ENCODE results near the gene KRTAP22-1.

The KRTAP22-1 gene

DNA sequence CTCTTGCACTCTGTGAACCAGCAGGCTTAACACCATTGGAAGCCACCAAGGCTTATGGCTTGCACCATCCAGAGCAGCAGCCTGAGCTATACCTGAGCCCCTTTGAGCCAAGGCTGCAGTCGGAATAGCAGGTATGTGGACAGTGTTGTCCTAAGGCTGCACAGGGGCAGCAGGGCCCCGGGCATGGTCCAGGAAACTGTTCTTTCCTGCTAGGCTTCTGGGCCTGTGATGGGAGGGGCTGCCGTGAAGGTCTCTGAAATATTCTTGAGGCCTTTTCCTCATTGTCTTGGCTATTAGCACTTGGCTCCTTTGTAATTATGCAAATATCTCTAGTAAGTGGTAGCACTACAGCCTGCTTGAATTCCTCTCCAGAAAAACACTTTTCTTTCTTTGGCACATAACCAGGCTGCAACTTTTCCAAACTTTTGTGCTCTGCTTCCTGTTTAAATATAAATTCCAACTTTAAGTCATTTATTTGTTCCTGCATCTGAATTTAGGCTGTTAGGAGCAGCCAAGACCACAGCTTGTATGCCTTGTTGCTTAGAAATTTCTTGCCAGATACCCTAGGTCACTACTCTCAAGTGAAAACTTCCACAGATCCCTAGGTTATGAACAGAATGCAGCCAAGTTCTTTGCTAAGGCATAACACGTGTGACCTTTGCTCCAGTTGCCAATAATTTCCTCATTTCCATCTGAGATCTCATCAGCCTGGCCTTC lies 24.7 kb downstream of the KRTAP22-1 start:
- WGBS: 83% methylated on average over 4 of the region's 4 CpGs
- H3K4me1 ChIP-seq (ENCODE audit: insufficient read depth, low read length): no peaks in the 10 kb centered on the region
- H3K9ac ChIP-seq (ENCODE audit: low read depth, low read length): no peak overlapping the region
- peaks cover 5% of the 10 kb centered on the region; the same call in 1 of the 2 replicates for H3K9me3 ChIP-seq (ENCODE audit: insufficient read depth, low read depth, low read length)
- no peak overlapping the region for H3K4me3 ChIP-seq (ENCODE audit: low read length)
- H3K27ac ChIP-seq (ENCODE audit: low read depth, low read length): no peak overlapping the region
- no peaks in the 10 kb centered on the region for H3K27me3 ChIP-seq (ENCODE audit: insufficient read depth, low read length)
- H3K36me3 ChIP-seq (ENCODE audit: insufficient read depth, low read length): no peaks in the 10 kb centered on the region

DNA sequence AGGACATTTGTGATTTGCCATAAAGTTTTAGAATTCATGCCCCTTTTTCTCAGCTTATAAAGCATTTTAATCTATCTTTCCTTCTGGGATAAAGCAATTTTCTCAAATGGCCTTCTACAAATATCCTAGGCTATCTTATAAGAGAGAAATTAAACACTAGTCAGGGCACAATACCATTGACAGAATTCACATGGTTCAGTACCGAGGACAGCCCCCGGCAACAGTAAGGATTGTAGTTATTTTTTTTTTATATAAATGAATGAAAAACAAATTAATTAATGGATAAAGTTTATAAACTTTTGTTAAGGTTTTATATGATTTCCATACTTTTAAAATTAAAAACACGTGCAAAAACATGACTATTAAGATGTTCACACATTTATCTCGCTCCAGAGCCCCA lies 27.2 kb downstream of the KRTAP22-1 start:
- no peaks in the 10 kb centered on the region for H3K4me1 ChIP-seq (ENCODE audit: insufficient read depth, low read length)
- 62% methylated on average over 2 of the region's 4 CpGs for WGBS
- H3K9me3 ChIP-seq (ENCODE audit: insufficient read depth, low read depth, low read length): peaks cover 5% of the 10 kb centered on the region; the same call in 1 of the 2 replicates
- no peak overlapping the region for H3K4me3 ChIP-seq (ENCODE audit: low read length)
- no peak overlapping the region for H3K27ac ChIP-seq (ENCODE audit: low read depth, low read length)
- no peak overlapping the region for H3K9ac ChIP-seq (ENCODE audit: low read depth, low read length)
- H3K27me3 ChIP-seq (ENCODE audit: insufficient read depth, low read length): no peaks in the 10 kb centered on the region
- no peaks in the 10 kb centered on the region for H3K36me3 ChIP-seq (ENCODE audit: insufficient read depth, low read length)

DNA sequence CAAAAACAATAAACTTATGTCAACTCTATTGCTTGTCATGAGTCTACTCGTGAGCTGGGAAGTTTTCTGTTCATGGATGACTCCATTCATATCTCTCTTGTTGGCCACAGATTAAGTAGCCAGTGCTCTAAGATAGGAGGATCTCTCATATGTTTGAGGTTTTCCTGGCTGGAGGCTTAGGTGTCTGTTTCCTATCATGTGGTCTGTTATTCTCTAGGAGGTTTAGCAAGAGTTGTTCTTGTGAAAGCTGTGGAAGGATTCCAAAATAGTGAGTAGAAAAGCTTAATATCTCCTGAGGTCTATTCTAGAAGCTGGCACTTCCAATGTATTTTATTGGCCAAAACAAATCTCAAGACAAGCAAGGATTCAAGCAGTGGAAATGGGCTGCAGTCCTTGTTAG lies 28.3 kb downstream of the KRTAP22-1 start:
- WGBS: 96% methylated on average over 1 of the region's 1 CpG
- H3K9me3 ChIP-seq (ENCODE audit: insufficient read depth, low read depth, low read length): peaks cover 5% of the 10 kb centered on the region; the same call in 1 of the 2 replicates
- H3K27ac ChIP-seq (ENCODE audit: low read depth, low read length): no peak overlapping the region
- H3K36me3 ChIP-seq (ENCODE audit: insufficient read depth, low read length): no peaks in the 10 kb centered on the region
- no peaks in the 10 kb centered on the region for H3K27me3 ChIP-seq (ENCODE audit: insufficient read depth, low read length)
- no peak overlapping the region for H3K9ac ChIP-seq (ENCODE audit: low read depth, low read length)
- H3K4me3 ChIP-seq (ENCODE audit: low read length): no peak overlapping the region
- H3K4me1 ChIP-seq (ENCODE audit: insufficient read depth, low read length): no peaks in the 10 kb centered on the region

DNA sequence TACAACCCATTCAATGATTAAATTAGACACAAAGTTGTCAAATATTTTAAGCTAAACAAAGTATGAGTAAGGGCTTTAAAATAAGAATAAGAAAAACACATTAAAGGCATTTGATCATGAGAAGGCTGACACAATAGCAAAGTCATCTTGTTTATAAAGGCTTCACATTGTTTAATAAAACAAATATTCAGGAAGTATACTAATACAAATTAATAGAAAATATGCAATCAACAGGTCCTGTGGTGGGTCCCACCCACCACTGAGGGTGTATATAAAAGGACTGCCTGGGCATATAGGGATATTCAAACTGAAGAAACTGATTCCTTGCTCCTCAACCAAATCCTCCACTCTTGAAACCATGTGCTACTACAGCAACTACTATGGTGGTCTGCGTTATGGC lies 34.0 kb downstream of the KRTAP22-1 start, which contains the start of gene KRTAP20-2:
TSS of gene KRTAP20-2 (plus strand) at position 301 of the 400 bp plus-strand sequence. CDS start at position 359, 58 bp downstream.
- no peaks in the 10 kb centered on the region for H3K9me3 ChIP-seq (ENCODE audit: insufficient read depth, low read depth, low read length)
- no peaks in the 10 kb centered on the region for H3K27me3 ChIP-seq (ENCODE audit: insufficient read depth, low read length)
- no peaks in the 10 kb centered on the region for H3K36me3 ChIP-seq (ENCODE audit: insufficient read depth, low read length)
- H3K4me1 ChIP-seq (ENCODE audit: insufficient read depth, low read length): no peaks in the 10 kb centered on the region
- H3K9ac ChIP-seq (ENCODE audit: low read depth, low read length): no peak within 1 kb of the TSS
- H3K4me3 ChIP-seq (ENCODE audit: low read length): no peak within 1 kb of the TSS
- 83% methylated on average over 1 of the region's 1 CpG for WGBS
- H3K27ac ChIP-seq (ENCODE audit: low read depth, low read length): no peak within 1 kb of the TSS

DNA sequence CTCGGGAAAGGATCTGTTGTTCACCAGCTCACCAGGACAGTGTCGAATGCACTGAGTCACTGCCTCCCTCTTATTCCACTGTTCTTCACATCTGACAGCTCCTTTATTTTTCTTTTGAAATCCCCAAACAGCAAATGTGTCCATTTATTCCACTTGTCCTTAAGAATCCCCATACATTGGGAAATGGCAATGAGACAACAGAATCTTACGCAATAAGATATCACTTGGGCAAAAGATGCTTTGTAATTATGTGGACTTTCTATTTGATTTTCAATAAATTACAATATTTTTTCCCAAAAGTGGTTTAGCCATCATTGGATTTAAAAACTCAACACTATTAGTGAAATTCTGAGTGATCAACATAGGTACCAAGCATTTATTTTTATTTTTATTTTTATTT lies 37.8 kb downstream of the KRTAP22-1 start:
- H3K4me1 ChIP-seq (ENCODE audit: insufficient read depth, low read length): no peaks in the 10 kb centered on the region
- no peak overlapping the region for H3K9ac ChIP-seq (ENCODE audit: low read depth, low read length)
- H3K27me3 ChIP-seq (ENCODE audit: insufficient read depth, low read length): no peaks in the 10 kb centered on the region
- 96% methylated on average over 2 of the region's 3 CpGs for WGBS
- no peaks in the 10 kb centered on the region for H3K9me3 ChIP-seq (ENCODE audit: insufficient read depth, low read depth, low read length)
- no peaks in the 10 kb centered on the region for H3K36me3 ChIP-seq (ENCODE audit: insufficient read depth, low read length)
- no peak overlapping the region for H3K27ac ChIP-seq (ENCODE audit: low read depth, low read length)
- no peak overlapping the region for H3K4me3 ChIP-seq (ENCODE audit: low read length)

DNA sequence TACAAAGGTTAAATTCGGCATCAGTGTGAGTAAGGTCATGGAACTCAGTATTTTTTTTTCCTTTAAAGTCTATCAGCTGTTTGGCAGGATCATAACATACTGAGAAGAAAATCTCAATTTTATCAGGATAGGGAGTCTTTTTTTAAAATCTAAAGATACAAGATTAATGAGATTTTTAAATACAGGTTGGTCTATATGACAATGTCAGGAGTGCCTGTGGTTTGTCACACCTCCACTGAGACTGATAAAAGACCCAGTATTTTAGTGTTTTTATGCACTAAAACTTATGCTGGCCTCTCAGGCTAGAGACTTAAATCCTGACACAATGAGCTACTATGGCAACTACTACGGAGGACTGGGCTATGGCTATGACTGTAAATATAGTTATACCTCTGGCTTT lies 41.7 kb downstream of the KRTAP22-1 start, which contains the start of gene KRTAP20-3:
TSS of gene KRTAP20-3 (plus strand) at position 301 of the 400 bp plus-strand sequence.
- no peaks in the 10 kb centered on the region for H3K36me3 ChIP-seq (ENCODE audit: insufficient read depth, low read length)

GRCh38 chr21:30646904-30647414 lies 46.1 kb downstream of the KRTAP22-1 start:
- no CpG with 5 or more reads among the region's 1 CpG for WGBS
- Histone ChIP-seq H3K9me3 (ENCODE audit: insufficient read depth, low read depth, low read length) (no peaks in the 10 kb centered on the region), H3K27me3 (ENCODE audit: insufficient read depth, low read length) (no peaks in the 10 kb centered on the region; the same call in 1 of the 2 replicates), H3K4me1 (ENCODE audit: insufficient read depth, low read length) (no peaks in the 10 kb centered on the region), H3K4me3 (ENCODE audit: low read length) (no peak overlapping the region), H3K36me3 (ENCODE audit: insufficient read depth, low read length) (no peaks in the 10 kb centered on the region), H3K27ac (ENCODE audit: low read depth, low read length) (no peak overlapping the region), H3K9ac (ENCODE audit: low read depth, low read length) (no peak overlapping the region)

More for the DNA sequence above, 41.7 kb downstream of the KRTAP22-1 start, which contains the start of gene KRTAP20-3:
- H3K4me1 ChIP-seq (ENCODE audit: insufficient read depth, low read length): no peaks in the 10 kb centered on the region
- H3K9ac ChIP-seq (ENCODE audit: low read depth, low read length): no peak within 1 kb of the TSS
- no peak within 1 kb of the TSS for H3K27ac ChIP-seq (ENCODE audit: low read depth, low read length)
- no peaks in the 10 kb centered on the region for H3K9me3 ChIP-seq (ENCODE audit: insufficient read depth, low read depth, low read length)
- WGBS: 85% methylated on average over 2 of the region's 2 CpGs
- H3K27me3 ChIP-seq (ENCODE audit: insufficient read depth, low read length): no peaks in the 10 kb centered on the region
- H3K4me3 ChIP-seq (ENCODE audit: low read length): no peak within 1 kb of the TSS

All from HUES64 (cell line).